Suprapubic skin (tissue), 4 donors: ENCODE measurements around the gene LITAF. TPM values are rescaled to one million over a fixed set of nuclear protein-coding genes. Genes with fewer than 3 reads are reported as not detected.

Experiments
- DNase-seq, 2 donors: peaks; one replicate each; pipeline ENCODE4 v3.0.0-alpha.2; 2019; ENCODE audit warnings: low spot score in 2 of 2
- H3K27ac ChIP-seq: fragments of 200-600 bp; sonication (generic); one replicate; pipeline ENCODE4 v1.5.1; 2019
- H3K27me3 ChIP-seq: fragments of 200-600 bp; sonication (generic); one replicate; pipeline ENCODE4 v1.5.1; 2019
- H3K36me3 ChIP-seq: fragments of 200-600 bp; sonication (generic); one replicate; pipeline ENCODE4 v1.5.1; 2019
- H3K4me1 ChIP-seq: fragments of 200-600 bp; sonication (generic); one replicate; pipeline ENCODE4 v1.5.1; 2019
- H3K4me3 ChIP-seq: fragments of 200-600 bp; sonication (generic); one replicate; pipeline ENCODE4 v1.5.1; 2019; ENCODE audit warnings: mild to moderate bottlenecking
- H3K9me3 ChIP-seq: fragments of 200-600 bp; sonication (generic); one replicate; pipeline ENCODE4 v1.5.1; 2019
- EP300 ChIP-seq: sonication (generic); formaldehyde crosslinking; IDR thresholded peaks from one replicate; pipeline ENCODE4 v1.6.1; 2017; ENCODE audit warnings: antibody characterized with exemption
- POLR2A ChIP-seq, 2 donors: fragments of 450-650 bp; IDR thresholded peaks; one replicate each; pipeline ENCODE4 v1.6.1; 2017; ENCODE audit warnings: antibody characterized with exemption in 2 of 2, mild to moderate bottlenecking in 2 of 2, moderate library complexity in 2 of 2
- POLR2AphosphoS5 ChIP-seq, 3 donors: sonication (generic); formaldehyde crosslinking; IDR thresholded peaks; one replicate each; pipeline ENCODE4 v1.6.1; 2017; ENCODE audit warnings: antibody characterized with exemption in 3 of 3
- WGBS: methylation state at CpG from one replicate; pipeline ENCODE4 v1.1.5; 2018; 5-methylcytosine and 5-hydroxymethylcytosine counted together
- total RNA-seq, 4 donors: library from RNA; depleted of rRNA; stranded (reverse); fragments of >200 nt; gene quantifications; one replicate each; pipeline ENCODE4 v1.1.0, GENCODE V29; 2016
- TF ChIP-seq, protein P1 (sequence below), 2 donors: fragments of 200-600 bp in 1 of 2; fragments of 450-650 bp in 1 of 2; sonication (generic) in 1 of 2; IDR thresholded peaks; one replicate each; pipeline ENCODE4 v1.5.1; 2016 to 2019; ENCODE audit warnings: antibody characterized with exemption in 2 of 2, mild to moderate bottlenecking in 1 of 2, moderate library complexity in 1 of 2

LITAF gene
- total RNA-seq, 4 donors from 2014 or later, result 48.8 to 82.2 (median 72.8) TPM

DNA sequence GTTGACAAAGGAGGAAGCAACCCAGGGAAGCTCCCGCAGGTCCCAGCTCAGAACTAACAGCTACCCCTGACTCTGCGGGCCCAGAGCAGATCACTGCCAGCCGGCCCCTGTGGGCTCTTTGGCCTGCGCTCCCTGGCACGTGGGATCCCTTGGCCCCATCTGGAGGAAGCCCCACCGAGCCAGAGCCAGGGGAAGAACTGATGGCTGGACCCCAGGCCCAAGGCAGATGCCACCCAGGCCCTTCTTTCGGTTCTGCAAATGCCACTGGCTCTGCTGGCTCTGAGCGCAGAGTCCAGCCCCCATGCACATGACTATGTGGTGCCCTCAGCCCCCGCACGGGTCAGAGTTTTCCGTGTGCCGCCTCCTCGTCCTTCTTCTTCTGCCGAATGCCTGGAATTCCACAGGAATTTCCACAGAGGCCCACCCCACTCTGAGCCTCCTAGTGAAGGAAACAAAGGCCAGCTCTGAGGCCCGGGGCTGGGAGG lies 45.8 kb upstream of the LITAF start:
- H3K27me3 ChIP-seq, result no peaks in the 10 kb centered on the region
- no peak for DNase-seq
- peak overlapping the region; percentile 62 for H3K27ac ChIP-seq
- WGBS, result 20% methylated on average over 1 of the region's 15 CpGs
- H3K4me1 ChIP-seq, result peaks cover 59% of the 10 kb centered on the region
- H3K9me3 ChIP-seq, result no peaks in the 10 kb centered on the region
- H3K4me3 ChIP-seq, result no peak overlapping the region
- TF ChIP-seq POLR2A (IDR thresholded peaks at IDR 0.05) (peak in 1 of 2 donors; percentile 15), EP300 (no peak), POLR2AphosphoS5 (IDR thresholded peaks at IDR 0.05) (peak in 2 of 3 donors; percentile 18 to 23)
- TF ChIP-seq, protein P1, sequence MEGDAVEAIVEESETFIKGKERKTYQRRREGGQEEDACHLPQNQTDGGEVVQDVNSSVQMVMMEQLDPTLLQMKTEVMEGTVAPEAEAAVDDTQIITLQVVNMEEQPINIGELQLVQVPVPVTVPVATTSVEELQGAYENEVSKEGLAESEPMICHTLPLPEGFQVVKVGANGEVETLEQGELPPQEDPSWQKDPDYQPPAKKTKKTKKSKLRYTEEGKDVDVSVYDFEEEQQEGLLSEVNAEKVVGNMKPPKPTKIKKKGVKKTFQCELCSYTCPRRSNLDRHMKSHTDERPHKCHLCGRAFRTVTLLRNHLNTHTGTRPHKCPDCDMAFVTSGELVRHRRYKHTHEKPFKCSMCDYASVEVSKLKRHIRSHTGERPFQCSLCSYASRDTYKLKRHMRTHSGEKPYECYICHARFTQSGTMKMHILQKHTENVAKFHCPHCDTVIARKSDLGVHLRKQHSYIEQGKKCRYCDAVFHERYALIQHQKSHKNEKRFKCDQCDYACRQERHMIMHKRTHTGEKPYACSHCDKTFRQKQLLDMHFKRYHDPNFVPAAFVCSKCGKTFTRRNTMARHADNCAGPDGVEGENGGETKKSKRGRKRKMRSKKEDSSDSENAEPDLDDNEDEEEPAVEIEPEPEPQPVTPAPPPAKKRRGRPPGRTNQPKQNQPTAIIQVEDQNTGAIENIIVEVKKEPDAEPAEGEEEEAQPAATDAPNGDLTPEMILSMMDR (IDR thresholded peaks at IDR 0.05), result no peak
- no peaks in the 10 kb centered on the region for H3K36me3 ChIP-seq

- Histone ChIP-seq H3K27me3 (no peaks in the 10 kb centered on the region), H3K4me3 (no peak overlapping the region), H3K4me1 (peaks cover 54% of the 10 kb centered on the region), H3K9me3 (no peaks in the 10 kb centered on the region), H3K27ac (no peak overlapping the region), H3K36me3 (no peaks in the 10 kb centered on the region)
- no peak for DNase-seq
- TF ChIP-seq EP300 (no peak), POLR2AphosphoS5 (IDR thresholded peaks at IDR 0.05) (no peak), POLR2A (IDR thresholded peaks at IDR 0.05) (no peak)
- TF ChIP-seq, protein P1 (IDR thresholded peaks at IDR 0.05), result no peak
- 95% methylated on average over 7 of the region's 7 CpGs for WGBS
Measured at GRCh38 chr16:11631214-11631613, 44.5 kb upstream of the LITAF start.

DNA sequence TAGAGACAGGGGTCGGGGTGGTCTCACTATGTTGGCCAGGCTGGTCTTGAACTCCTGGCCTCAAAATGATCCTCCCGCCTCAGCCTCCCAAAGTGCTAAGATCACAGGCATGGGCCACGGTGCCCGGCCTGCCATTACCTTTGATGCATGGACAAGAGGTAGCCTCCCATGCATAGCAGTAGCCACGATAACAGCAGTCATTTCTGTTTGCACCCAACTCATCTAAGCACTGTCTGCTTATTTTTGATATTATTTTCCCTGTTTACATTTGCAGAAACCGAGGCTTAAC lies 44.0 kb upstream of the LITAF start:
- no peak overlapping the region for H3K4me3 ChIP-seq
- no peaks in the 10 kb centered on the region for H3K36me3 ChIP-seq
- H3K27ac ChIP-seq, result no peak overlapping the region
- peaks cover 50% of the 10 kb centered on the region for H3K4me1 ChIP-seq
- 97% methylated on average over 6 of the region's 6 CpGs for whole genome bisulfite sequencing
- no peaks in the 10 kb centered on the region for H3K27me3 ChIP-seq
- DNase-seq, result no peak
- TF ChIP-seq, protein P1 (IDR thresholded peaks at IDR 0.05), result no peak
- TF ChIP-seq EP300, result no peak
- no peak for TF ChIP-seq POLR2AphosphoS5 (IDR thresholded peaks at IDR 0.05)
- TF ChIP-seq POLR2A (IDR thresholded peaks at IDR 0.05), result no peak
- no peaks in the 10 kb centered on the region for H3K9me3 ChIP-seq

- no peak for DNase-seq
- no peak overlapping the region for H3K4me3 ChIP-seq
- no peaks in the 10 kb centered on the region for H3K9me3 ChIP-seq
- WGBS, result 82% methylated on average over 12 of the region's 12 CpGs
- TF ChIP-seq, protein P1 (IDR thresholded peaks at IDR 0.05), result no peak
- TF ChIP-seq POLR2A (IDR thresholded peaks at IDR 0.05) (no peak), EP300 (no peak)
- H3K27ac ChIP-seq, result no peak overlapping the region
- H3K4me1 ChIP-seq, result peaks cover 50% of the 10 kb centered on the region
- H3K36me3 ChIP-seq, result no peaks in the 10 kb centered on the region
- H3K27me3 ChIP-seq, result no peaks in the 10 kb centered on the region
Measured at GRCh38 chr16:11630046-11630767, 43.5 kb upstream of the LITAF start.

DNA sequence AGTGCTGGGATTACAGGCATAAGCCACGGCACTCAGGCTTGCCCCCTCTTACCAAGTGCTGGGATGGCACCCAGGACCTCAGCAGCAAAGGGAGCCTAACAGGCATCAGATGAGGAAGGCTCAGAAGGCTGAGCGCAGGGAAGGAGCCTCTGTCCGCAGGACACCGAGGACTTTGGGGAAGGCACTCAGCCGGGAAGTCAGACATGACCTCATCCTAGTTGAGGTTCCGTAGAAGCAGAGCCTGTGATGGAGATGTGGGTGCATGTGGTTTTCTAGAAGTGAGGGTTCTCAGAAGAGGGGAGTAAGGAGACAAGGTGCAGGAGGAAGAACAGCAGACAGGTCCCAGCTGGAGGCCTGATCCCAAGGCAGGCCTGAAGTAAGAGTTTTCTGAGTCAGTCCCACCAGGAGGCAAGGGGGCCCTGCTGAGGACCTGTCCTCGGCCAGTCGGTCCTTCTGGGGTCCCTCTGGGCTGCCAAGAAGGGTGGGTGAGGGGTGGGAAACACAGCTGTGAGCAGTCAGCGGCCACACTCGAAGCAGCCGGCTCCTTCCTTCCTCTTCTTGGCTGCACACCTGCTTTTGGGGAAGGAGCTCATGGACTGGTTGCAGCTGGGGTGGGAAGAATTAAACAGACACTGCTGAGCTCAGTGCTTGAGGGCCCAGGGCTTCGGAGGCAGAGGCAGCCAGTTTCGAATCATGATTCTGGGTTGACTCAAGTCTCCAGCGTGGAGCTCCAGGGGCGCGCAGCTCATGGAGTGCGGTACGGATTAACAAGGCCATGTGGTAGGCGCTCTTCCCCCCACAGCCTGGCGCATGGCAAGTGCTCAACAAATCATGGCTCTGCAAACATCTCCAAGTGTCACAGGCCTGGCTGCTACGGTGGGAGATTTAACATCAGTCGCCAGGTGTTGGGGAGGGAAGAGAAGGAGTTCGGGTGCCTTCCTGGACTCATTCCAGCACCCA lies 42.6 kb upstream of the LITAF start:
- H3K27me3 ChIP-seq, result no peaks in the 10 kb centered on the region

More for the DNA sequence above, 42.6 kb upstream of the LITAF start:
- Histone ChIP-seq H3K4me1 (peaks cover 55% of the 10 kb centered on the region), H3K4me3 (no peak overlapping the region), H3K9me3 (no peaks in the 10 kb centered on the region), H3K27ac (peak overlapping the region; percentile 74), H3K36me3 (no peaks in the 10 kb centered on the region)
- TF ChIP-seq, protein P1 (IDR thresholded peaks at IDR 0.05), result no peak
- TF ChIP-seq POLR2AphosphoS5 (IDR thresholded peaks at IDR 0.05) (no peak), EP300 (no peak), POLR2A (IDR thresholded peaks at IDR 0.05) (no peak)
- no peak for DNase-seq
- 85% methylated on average over 19 of the region's 23 CpGs for WGBS
